GM23338 (cell line): ENCODE results near the gene AGPS. TPM values are rescaled to one million over a fixed set of nuclear protein-coding genes. Genes with fewer than 3 reads are reported as not detected.
A peak's percentile ranks its signal among the peaks of the same experiment; 100 is the strongest.

Experiments used
- ATAC-seq: fragments of 200-7000 bp; cut with Tn5 transposase; 3 replicates; pipeline ENCODE4 v1.9.1; 2020
- DNase-seq: peaks from one replicate; pipeline ENCODE4 v3.0.0-alpha.2; 2015; ENCODE audit warnings: low spot score
- H2AFZ ChIP-seq: fragments of 200-600 bp; sonication (generic); 2 replicates; pipeline ENCODE4 v1.8.0; 2016; ENCODE audit warnings: antibody characterized with exemption, mild to moderate bottlenecking, moderate library complexity
- H3F3A ChIP-seq: fragments of 200-600 bp; sonication (generic); replicated peaks from 2 replicates; pipeline ENCODE4 v1.8.0; 2017; ENCODE audit warnings: antibody characterized with exemption, mixed run types, low read depth
- H3K27ac ChIP-seq: fragments of 200-600 bp; sonication (generic); 2 replicates; pipeline ENCODE4 v1.6.1; 2016; ENCODE audit warnings: low read depth
- H3K27me3 ChIP-seq: fragments of 200-600 bp; sonication (generic); 2 replicates; pipeline ENCODE4 v1.8.0; 2016; ENCODE audit warnings: mild to moderate bottlenecking, mixed run types, moderate library complexity; ENCODE audit not compliant: insufficient read depth
- H3K36me3 ChIP-seq: fragments of 200-600 bp; sonication (generic); 2 replicates; pipeline ENCODE4 v1.8.0; 2016; ENCODE audit warnings: mild to moderate bottlenecking; ENCODE audit not compliant: insufficient read depth
- H3K4me1 ChIP-seq: fragments of 200-600 bp; sonication (generic); 2 replicates; pipeline ENCODE4 v1.8.0; 2016; ENCODE audit warnings: mild to moderate bottlenecking, moderate library complexity; ENCODE audit not compliant: insufficient read depth
- H3K4me2 ChIP-seq: fragments of 200-600 bp; sonication (generic); 2 replicates; pipeline ENCODE4 v1.7.1; 2017; ENCODE audit warnings: mixed run types
- H3K4me3 ChIP-seq: fragments of 200-600 bp; sonication (generic); 2 replicates; pipeline ENCODE4 v1.6.1; 2016; ENCODE audit warnings: mixed run types
- H3K79me2 ChIP-seq: fragments of 200-600 bp; sonication (generic); replicated peaks from 2 replicates; pipeline ENCODE4 v1.8.0; 2017; ENCODE audit warnings: mild to moderate bottlenecking; ENCODE audit not compliant: insufficient read depth
- H3K9me2 ChIP-seq: fragments of 200-600 bp; sonication (generic); 2 replicates; pipeline ENCODE4 v1.8.0; 2017; ENCODE audit not compliant: insufficient read depth
- H4K20me1 ChIP-seq: fragments of 200-600 bp; sonication (generic); replicated peaks from 2 replicates; pipeline ENCODE4 v1.8.0; 2017; ENCODE audit warnings: mild to moderate bottlenecking; ENCODE audit not compliant: insufficient read depth
- H3K27ac Mint-ChIP-seq: 2 replicates; pipeline ENCODE4 v1.8.0; 2020; ENCODE audit warnings: inconsistent platforms, mild to moderate bottlenecking, moderate library complexity, mixed read lengths
- H3K27me3 Mint-ChIP-seq: 3 replicates; pipeline ENCODE4 v1.8.0; 2022; ENCODE audit warnings: low read depth, mild to moderate bottlenecking, moderate library complexity, mixed read lengths, inconsistent platforms; ENCODE audit not compliant: insufficient read depth, poor library complexity
- H3K36me3 Mint-ChIP-seq: 3 replicates; pipeline ENCODE4 v1.8.0; 2021; ENCODE audit warnings: low read depth, mild to moderate bottlenecking, inconsistent platforms, moderate library complexity, mixed read lengths
- H3K4me1 Mint-ChIP-seq: 3 replicates; pipeline ENCODE4 v1.8.0; 2020; ENCODE audit warnings: mild to moderate bottlenecking, inconsistent platforms, mixed read lengths
- H3K4me3 Mint-ChIP-seq: 3 replicates; pipeline ENCODE4 v1.8.0; 2021; ENCODE audit warnings: moderate library complexity, mild to moderate bottlenecking, inconsistent platforms, mixed read lengths
- H3K9me3 Mint-ChIP-seq: 3 replicates; pipeline ENCODE4 v1.8.0; 2020; ENCODE audit warnings: moderate library complexity, mild to moderate bottlenecking, inconsistent platforms, mixed read lengths
- CREB1 ChIP-seq: fragments of 250-450 bp; sonication (Bioruptor Pico); IDR thresholded peaks from 2 replicates; pipeline ENCODE4 v1.5.0; 2020; ENCODE audit warnings: low read depth, mild to moderate bottlenecking, moderate library complexity
- ETS1 ChIP-seq: IDR thresholded peaks from 2 replicates; pipeline ENCODE4 v1.6.1; 2016; ENCODE audit warnings: antibody characterized with exemption
- EZH2 ChIP-seq: fragments of 200-600 bp; sonication (generic); IDR thresholded peaks from one replicate; pipeline ENCODE4 v1.8.0; 2017; ENCODE audit warnings: antibody characterized with exemption, mild to moderate bottlenecking, low read depth; ENCODE audit not compliant: unreplicated experiment
- EZH2phosphoT487 ChIP-seq: fragments of 200-600 bp; sonication (generic); IDR thresholded peaks from one replicate; pipeline ENCODE4 v1.8.1; 2018; ENCODE audit warnings: antibody characterized with exemption; ENCODE audit not compliant: unreplicated experiment
- JUNB ChIP-seq: IDR thresholded peaks from one replicate; pipeline ENCODE4 v1.6.1; 2016; ENCODE audit warnings: antibody characterized with exemption; ENCODE audit not compliant: unreplicated experiment
- NANOG ChIP-seq: IDR thresholded peaks from 2 replicates; pipeline ENCODE4 v1.6.1; 2016; ENCODE audit warnings: antibody characterized with exemption, borderline replicate concordance
- POLR2AphosphoS5 ChIP-seq: IDR thresholded peaks from 2 replicates; pipeline ENCODE4 v1.6.1; 2016; ENCODE audit warnings: antibody characterized with exemption, low read depth
- REST ChIP-seq: IDR thresholded peaks from one replicate; pipeline ENCODE4 v1.6.1; 2018; ENCODE audit warnings: antibody characterized with exemption; ENCODE audit not compliant: unreplicated experiment
- STAT1 ChIP-seq: IDR thresholded peaks from one replicate; pipeline ENCODE4 v1.6.1; 2016; ENCODE audit warnings: antibody characterized with exemption; ENCODE audit not compliant: unreplicated experiment
- ZNF114 ChIP-seq: fragments of 250-450 bp; sonication (Bioruptor Pico); IDR thresholded peaks from 2 replicates; pipeline ENCODE4 v1.5.0; 2020; ENCODE audit warnings: mild to moderate bottlenecking, moderate library complexity
- ZNF331 ChIP-seq: fragments of 250-450 bp; sonication (Bioruptor Pico); IDR thresholded peaks from 2 replicates; pipeline ENCODE4 v1.5.0; 2020; ENCODE audit warnings: low read depth, mild to moderate bottlenecking, moderate library complexity
- ZNF462 ChIP-seq: fragments of 250-450 bp; sonication (Bioruptor Pico); IDR thresholded peaks from 2 replicates; pipeline ENCODE4 v1.5.0; 2020; ENCODE audit warnings: mild to moderate bottlenecking, moderate library complexity
- polyA plus RNA-seq: library from polyadenylated mRNA; unstranded; fragments of >200 nt; fragmentation: Nextera tagmentation; extraction: Ambion mirVana; gene quantifications from 2 replicates; pipeline ENCODE4 v1.2.1, GENCODE V29; 2016
- total RNA-seq: library from RNA; depleted of rRNA; stranded (reverse); fragments of >200 nt; shearing (Covaris generic); gene quantifications from 2 replicates; pipeline ENCODE4 v1.2.3, GENCODE V29; 2014
- TF ChIP-seq, protein P1 (sequence below), 2 experiments: fragments of 200-600 bp in 1 of 2; sonication (generic) in 1 of 2; conservative IDR thresholded peaks; 2 replicates each; pipeline versions ENCODE4 v1.5.1 to v1.6.1; 2016 to 2017; ENCODE audit warnings: antibody characterized with exemption in 2 of 2, low read depth in 2 of 2, mild to moderate bottlenecking in 2 of 2, moderate library complexity in 1 of 2

The AGPS gene
- total and polyA plus RNA-seq, 2 experiments from 2014 or later, result 14.6 to 73.2 TPM

- no peak for TF ChIP-seq NANOG
- no peak for TF ChIP-seq STAT1
- no peak for TF ChIP-seq POLR2AphosphoS5
- TF ChIP-seq ZNF331 (CRISPR knock-in tag), result no peak
- TF ChIP-seq ETS1, result no peak
- no peak for TF ChIP-seq REST
- no peak for TF ChIP-seq ZNF462
- TF ChIP-seq ZNF114 (CRISPR knock-in tag), result no peak
- no peak for TF ChIP-seq EZH2
- no peak for TF ChIP-seq JUNB
- TF ChIP-seq, protein P1, sequence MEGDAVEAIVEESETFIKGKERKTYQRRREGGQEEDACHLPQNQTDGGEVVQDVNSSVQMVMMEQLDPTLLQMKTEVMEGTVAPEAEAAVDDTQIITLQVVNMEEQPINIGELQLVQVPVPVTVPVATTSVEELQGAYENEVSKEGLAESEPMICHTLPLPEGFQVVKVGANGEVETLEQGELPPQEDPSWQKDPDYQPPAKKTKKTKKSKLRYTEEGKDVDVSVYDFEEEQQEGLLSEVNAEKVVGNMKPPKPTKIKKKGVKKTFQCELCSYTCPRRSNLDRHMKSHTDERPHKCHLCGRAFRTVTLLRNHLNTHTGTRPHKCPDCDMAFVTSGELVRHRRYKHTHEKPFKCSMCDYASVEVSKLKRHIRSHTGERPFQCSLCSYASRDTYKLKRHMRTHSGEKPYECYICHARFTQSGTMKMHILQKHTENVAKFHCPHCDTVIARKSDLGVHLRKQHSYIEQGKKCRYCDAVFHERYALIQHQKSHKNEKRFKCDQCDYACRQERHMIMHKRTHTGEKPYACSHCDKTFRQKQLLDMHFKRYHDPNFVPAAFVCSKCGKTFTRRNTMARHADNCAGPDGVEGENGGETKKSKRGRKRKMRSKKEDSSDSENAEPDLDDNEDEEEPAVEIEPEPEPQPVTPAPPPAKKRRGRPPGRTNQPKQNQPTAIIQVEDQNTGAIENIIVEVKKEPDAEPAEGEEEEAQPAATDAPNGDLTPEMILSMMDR (conservative IDR thresholded peaks at IDR 0.05; ENCODE audit: low read depth in 2 of 2), result no peak
- TF ChIP-seq EZH2phosphoT487, result no peak
- TF ChIP-seq CREB1 (CRISPR knock-in tag), result no peak
- Histone ChIP-seq H4K20me1 (no peaks in the 10 kb centered on the region), H3K27ac (no peak overlapping the region), H3K4me2 (no peak overlapping the region), H3K4me1 (no peaks in the 10 kb centered on the region), H3K79me2 (no peaks in the 10 kb centered on the region), H3K4me3 (no peak overlapping the region), H2AFZ (no peak overlapping the region), H3K9me2 (no peaks in the 10 kb centered on the region), H3K36me3 (no peaks in the 10 kb centered on the region), H3F3A (no peaks in the 10 kb centered on the region), H3K27me3 (no peaks in the 10 kb centered on the region)
- no peak for DNase-seq
- Mint-ChIP-seq H3K4me1 (peaks cover 4% of the 10 kb centered on the region; the same call in 1 of the 3 replicates), H3K36me3 (peaks cover 42% of the 10 kb centered on the region), H3K9me3 (peaks cover 25% of the 10 kb centered on the region; the same call in 2 of the 3 replicates), H3K27me3 (no peaks in the 10 kb centered on the region), H3K4me3 (no peak overlapping the region), H3K27ac (peak overlapping the region; percentile 65)
- no peak for ATAC-seq
Measured at GRCh38 chr2:177474301-177474700, 81.7 kb downstream of the AGPS start.
